Vagina (tissue), 2 donors: ENCODE results near the gene EXOC3.

Experiments used
- POLR2A ChIP-seq, 2 donors: fragments of 450-650 bp; IDR thresholded peaks; one replicate each; pipeline ENCODE4 v1.6.1; 2017; ENCODE audit warnings: antibody characterized with exemption in 2 of 2, mild to moderate bottlenecking in 2 of 2, moderate library complexity in 2 of 2
- POLR2AphosphoS5 ChIP-seq, 2 donors: sonication (generic); formaldehyde crosslinking; IDR thresholded peaks; one replicate each; pipeline ENCODE4 v1.9.0; 2017; ENCODE audit warnings: antibody characterized with exemption in 2 of 2, mild to moderate bottlenecking in 2 of 2, low read depth in 1 of 2; ENCODE audit not compliant: insufficient read depth in 1 of 2
- TF ChIP-seq, protein P1 (sequence below), 3 experiments: fragments of 450-650 bp in 2 of 3; fragments of 200-600 bp in 1 of 3; sonication (generic) in 1 of 3; IDR thresholded peaks; one replicate each; pipeline ENCODE4 v1.5.1; 2017 to 2019; ENCODE audit warnings: antibody characterized with exemption in 3 of 3, mild to moderate bottlenecking in 2 of 3, moderate library complexity in 2 of 3

DNA sequence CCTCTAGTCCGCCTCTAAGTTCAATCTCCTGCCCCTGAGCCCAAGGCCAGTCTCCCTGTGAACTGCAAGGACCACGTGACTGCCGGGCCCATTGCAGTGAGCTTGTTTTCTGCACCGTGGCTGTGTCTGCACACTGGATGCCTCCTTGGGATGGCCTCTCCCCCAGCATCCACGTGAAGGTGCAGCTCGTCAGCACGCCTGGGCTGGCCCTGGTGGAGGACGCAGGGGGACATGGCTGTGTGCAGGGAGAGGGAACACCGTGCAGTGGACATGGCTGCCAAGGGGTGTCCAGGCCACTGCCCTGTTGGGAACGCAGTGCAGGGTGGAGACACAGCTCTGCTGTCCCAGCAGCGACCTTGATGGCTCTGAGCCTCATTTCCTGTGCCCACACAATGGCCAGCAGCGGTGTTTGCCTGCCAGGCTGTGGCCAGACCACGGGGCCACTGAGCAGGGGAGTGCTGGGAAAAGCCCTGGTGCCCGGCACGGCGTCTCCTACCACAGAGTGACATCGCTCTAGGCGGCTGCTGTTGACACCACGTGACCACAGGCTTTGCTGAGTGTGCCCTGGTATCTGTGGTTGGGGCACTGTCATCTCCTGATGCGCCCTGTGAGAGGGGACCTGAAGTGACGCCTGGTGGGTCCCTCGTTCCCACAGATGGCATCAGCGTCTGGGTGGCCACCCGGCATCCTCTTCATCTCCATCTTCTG is 26.9 kb upstream of the EXOC3 start:
- TF ChIP-seq, protein P1, sequence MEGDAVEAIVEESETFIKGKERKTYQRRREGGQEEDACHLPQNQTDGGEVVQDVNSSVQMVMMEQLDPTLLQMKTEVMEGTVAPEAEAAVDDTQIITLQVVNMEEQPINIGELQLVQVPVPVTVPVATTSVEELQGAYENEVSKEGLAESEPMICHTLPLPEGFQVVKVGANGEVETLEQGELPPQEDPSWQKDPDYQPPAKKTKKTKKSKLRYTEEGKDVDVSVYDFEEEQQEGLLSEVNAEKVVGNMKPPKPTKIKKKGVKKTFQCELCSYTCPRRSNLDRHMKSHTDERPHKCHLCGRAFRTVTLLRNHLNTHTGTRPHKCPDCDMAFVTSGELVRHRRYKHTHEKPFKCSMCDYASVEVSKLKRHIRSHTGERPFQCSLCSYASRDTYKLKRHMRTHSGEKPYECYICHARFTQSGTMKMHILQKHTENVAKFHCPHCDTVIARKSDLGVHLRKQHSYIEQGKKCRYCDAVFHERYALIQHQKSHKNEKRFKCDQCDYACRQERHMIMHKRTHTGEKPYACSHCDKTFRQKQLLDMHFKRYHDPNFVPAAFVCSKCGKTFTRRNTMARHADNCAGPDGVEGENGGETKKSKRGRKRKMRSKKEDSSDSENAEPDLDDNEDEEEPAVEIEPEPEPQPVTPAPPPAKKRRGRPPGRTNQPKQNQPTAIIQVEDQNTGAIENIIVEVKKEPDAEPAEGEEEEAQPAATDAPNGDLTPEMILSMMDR (IDR thresholded peaks at IDR 0.05): no peak
- TF ChIP-seq POLR2AphosphoS5 (IDR thresholded peaks at IDR 0.05; ENCODE audit: insufficient read depth in 1 of 2, low read depth in 1 of 2): no peak
- no peak for TF ChIP-seq POLR2A (IDR thresholded peaks at IDR 0.05)
